GM13976 (cell line): Measurements from ENCODE around the gene SKAP1.

Source experiments
- DNase-seq: peaks from one replicate; pipeline ENCODE4 v3.0.0; 2012; ENCODE audit warnings: low spot score
- CTCF ChIP-seq: IDR thresholded peaks from 2 replicates; pipeline ENCODE4 v1.5.1; 2012; ENCODE audit warnings: borderline replicate concordance, mild to moderate bottlenecking; ENCODE audit not compliant: insufficient read depth; ENCODE audit errors: extremely low read depth, missing control alignments, control extremely low read depth
- in situ Hi-C: fragments of 300-500 bp; cut with MboI; formaldehyde crosslinking; loops from one replicate; pipeline ENCODE4 v1.12.0; 2022; ENCODE audit warnings: low sequenced_read_pairs, mixed read lengths, inconsistent platforms; ENCODE audit not compliant: unreplicated experiment

SKAP1 gene

GRCh38 chr17:48460052-48460451, 30.0 kb upstream of the SKAP1 start:
- in situ Hi-C loops: no loop called here
- no peak for DNase-seq
- no peak for TF ChIP-seq CTCF

- in situ Hi-C loops: no loop called here
- DNase-seq: no peak
Measured at GRCh38 chr17:48459070-48459844, 29.2 kb upstream of the SKAP1 start.

GRCh38 chr17:48457080-48457836, 27.2 kb upstream of the SKAP1 start:
- in situ Hi-C loops: no loop called here

More at GRCh38 chr17:48459070-48459844, 29.2 kb upstream of the SKAP1 start:
- TF ChIP-seq CTCF: no peak

GRCh38 chr17:48456589-48456988, 26.6 kb upstream of the SKAP1 start:
- DNase-seq: no peak
- TF ChIP-seq CTCF: no peak
- in situ Hi-C loops: no loop called here

More at GRCh38 chr17:48457080-48457836, 27.2 kb upstream of the SKAP1 start:
- DNase-seq: peak; percentile 61
- TF ChIP-seq CTCF: peak; percentile 97

GRCh38 chr17:48455791-48456190, 25.8 kb upstream of the SKAP1 start:
- no peak for DNase-seq
- in situ Hi-C loops: no loop called here
- TF ChIP-seq CTCF: no peak

- no peak for DNase-seq
- in situ Hi-C loops: no loop called here
- no peak for TF ChIP-seq CTCF
Measured at GRCh38 chr17:48453447-48453846, 23.4 kb upstream of the SKAP1 start.
